Measurements from ENCODE around the gene CLTB. TPM values are rescaled to one million over a fixed set of nuclear protein-coding genes. Genes with fewer than 3 reads are reported as not detected.

Gene CLTB
- total and polyA plus RNA-seq, 3 donors from 2014 or later, result 60.8 to 107 (median 103) TPM

DNA sequence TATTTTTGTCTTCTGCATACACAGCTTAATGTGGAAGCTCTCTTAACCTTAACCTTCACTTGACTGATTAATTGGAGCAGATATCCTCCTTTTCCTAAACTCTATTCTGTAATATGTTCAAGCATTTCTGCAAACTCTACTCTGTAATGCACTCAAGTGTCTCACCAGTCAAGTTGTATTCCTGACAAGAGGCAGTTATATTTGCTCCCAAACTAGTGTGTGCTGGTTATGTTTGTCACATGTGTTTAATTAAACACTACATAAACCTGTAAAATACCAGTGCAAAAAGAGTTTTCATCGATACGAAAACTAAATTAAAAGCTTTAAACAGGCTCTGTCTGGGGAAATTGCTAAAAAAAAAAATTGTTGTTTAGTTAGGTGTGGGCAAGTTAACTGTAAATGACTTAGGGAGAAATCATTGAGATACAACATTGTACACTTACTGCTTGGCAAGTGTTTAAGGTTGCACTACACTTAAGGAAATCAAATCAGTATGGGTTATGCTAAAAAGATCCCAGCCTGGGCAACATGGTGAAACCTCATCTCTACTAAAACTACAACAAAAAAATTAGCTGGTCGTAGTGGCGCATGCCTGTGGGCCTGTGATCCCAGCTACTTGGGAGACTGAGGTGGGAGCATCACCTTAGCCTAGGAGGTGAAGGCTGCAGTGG is 38.5 kb upstream of the CLTB start:
- TF ChIP-seq, protein P1, sequence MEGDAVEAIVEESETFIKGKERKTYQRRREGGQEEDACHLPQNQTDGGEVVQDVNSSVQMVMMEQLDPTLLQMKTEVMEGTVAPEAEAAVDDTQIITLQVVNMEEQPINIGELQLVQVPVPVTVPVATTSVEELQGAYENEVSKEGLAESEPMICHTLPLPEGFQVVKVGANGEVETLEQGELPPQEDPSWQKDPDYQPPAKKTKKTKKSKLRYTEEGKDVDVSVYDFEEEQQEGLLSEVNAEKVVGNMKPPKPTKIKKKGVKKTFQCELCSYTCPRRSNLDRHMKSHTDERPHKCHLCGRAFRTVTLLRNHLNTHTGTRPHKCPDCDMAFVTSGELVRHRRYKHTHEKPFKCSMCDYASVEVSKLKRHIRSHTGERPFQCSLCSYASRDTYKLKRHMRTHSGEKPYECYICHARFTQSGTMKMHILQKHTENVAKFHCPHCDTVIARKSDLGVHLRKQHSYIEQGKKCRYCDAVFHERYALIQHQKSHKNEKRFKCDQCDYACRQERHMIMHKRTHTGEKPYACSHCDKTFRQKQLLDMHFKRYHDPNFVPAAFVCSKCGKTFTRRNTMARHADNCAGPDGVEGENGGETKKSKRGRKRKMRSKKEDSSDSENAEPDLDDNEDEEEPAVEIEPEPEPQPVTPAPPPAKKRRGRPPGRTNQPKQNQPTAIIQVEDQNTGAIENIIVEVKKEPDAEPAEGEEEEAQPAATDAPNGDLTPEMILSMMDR (IDR thresholded peaks at IDR 0.05), result no peak
- TF ChIP-seq POLR2A (IDR thresholded peaks at IDR 0.05), result no peak
- Histone ChIP-seq H3K4me3 (no peak overlapping the region), H3K27ac (no peak overlapping the region), H3K27me3 (no peaks in the 10 kb centered on the region), H3K36me3 (ENCODE audit: low read depth, missing control alignments) (no peaks in the 10 kb centered on the region), H3K4me1 (peaks cover 8% of the 10 kb centered on the region), H3K9me3 (no peaks in the 10 kb centered on the region)
- WGBS, 2 donors, result 91 to 93% methylated on average over 4 of the region's 4 CpGs
- intact Hi-C loops (cut with DNase I; ENCODE audit: low total_unique reads), result no loop called here
- DNase-seq, result no peak

DNA sequence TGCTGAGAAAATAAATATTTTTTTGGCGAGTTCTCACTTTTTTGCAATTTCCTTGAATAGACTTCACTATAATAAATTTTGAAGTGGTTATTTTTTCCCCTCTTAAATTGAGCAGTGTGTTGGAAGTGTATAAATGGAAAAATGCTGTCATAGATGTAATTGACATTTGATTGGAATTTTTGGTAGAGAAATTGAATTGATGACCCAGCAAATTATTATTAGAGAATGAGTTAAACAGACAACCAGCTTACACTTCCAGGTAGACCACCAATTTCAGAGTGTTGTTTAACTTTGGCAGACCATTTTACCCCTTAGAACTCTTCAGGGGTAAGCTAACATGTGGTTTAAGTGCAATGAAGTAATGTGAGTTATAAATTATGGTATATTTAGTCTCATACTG is 33.7 kb upstream of the CLTB start:
- no peak for TF ChIP-seq POLR2A (IDR thresholded peaks at IDR 0.05)
- Histone ChIP-seq H3K36me3 (ENCODE audit: low read depth, missing control alignments) (no peaks in the 10 kb centered on the region), H3K4me1 (peaks cover 17% of the 10 kb centered on the region), H3K4me3 (no peak overlapping the region), H3K27me3 (no peaks in the 10 kb centered on the region), H3K27ac (no peak overlapping the region), H3K9me3 (no peaks in the 10 kb centered on the region)
- no peak for DNase-seq
- 58 to 60% methylated on average over 1 of the region's 1 CpG for WGBS, 2 donors
- intact Hi-C loops (cut with DNase I; ENCODE audit: low total_unique reads), result no loop called here

DNA sequence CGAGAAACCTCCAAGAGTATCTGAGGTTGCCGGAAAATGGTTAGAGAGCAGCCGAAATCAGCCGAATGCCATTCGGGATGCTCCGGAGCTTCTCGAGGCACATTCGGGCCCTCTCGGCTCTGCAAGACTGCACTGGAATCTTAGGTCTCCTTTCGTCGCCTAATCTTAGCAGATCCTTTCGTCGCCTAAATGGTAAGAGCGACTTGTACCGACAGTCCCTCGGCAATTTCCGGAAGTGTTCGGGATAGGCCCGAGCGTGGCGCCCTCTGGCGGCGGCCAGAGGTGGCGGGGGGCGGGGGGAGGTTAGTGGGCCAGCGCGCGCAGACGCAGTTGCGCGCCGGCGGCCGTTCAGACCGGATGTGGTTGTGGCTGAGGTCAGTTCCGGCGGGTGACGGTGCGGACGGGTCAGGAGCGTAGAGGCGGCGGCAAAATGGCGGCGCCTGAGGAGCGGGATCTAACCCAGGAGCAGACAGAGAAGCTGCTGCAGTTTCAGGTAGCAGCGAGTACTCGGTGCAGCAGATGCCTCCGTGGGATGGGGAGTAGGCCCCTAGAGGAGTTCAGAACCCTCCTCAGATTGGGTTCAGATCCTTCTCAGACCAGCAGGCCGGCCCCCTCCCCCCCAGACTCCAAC is 31.8 kb upstream of the CLTB start, which contains the start of gene FAF2:
Gene FAF2 (plus strand): TSS at position 408 of the 631 bp plus-strand sequence. CDS start 23 bp downstream, at position 431.
- no peaks in the 10 kb centered on the region for H3K36me3 ChIP-seq (ENCODE audit: low read depth, missing control alignments)

GRCh38 chr5:176447591-176447977 is 31.2 kb upstream of the CLTB start:
- WGBS, 2 donors, result 0 to 1% methylated on average over 29 to 32 of the region's 34 CpGs
- H3K36me3 ChIP-seq (ENCODE audit: low read depth, missing control alignments), result no peaks in the 10 kb centered on the region
- TF ChIP-seq, protein P1 (IDR thresholded peaks at IDR 0.05), result no peak
- TF ChIP-seq POLR2A (IDR thresholded peaks at IDR 0.05), result no peak
- H3K27me3 ChIP-seq, result no peaks in the 10 kb centered on the region
- intact Hi-C loops (cut with DNase I; ENCODE audit: low total_unique reads), result no loop called here
- DNase-seq, result no peak
- peak overlapping the region; percentile 91 to 98 for H3K4me3 ChIP-seq
- no peaks in the 10 kb centered on the region for H3K9me3 ChIP-seq
- peaks cover 17% of the 10 kb centered on the region for H3K4me1 ChIP-seq
- H3K27ac ChIP-seq, result peak overlapping the region; percentile 93 to 95

More for the DNA sequence above, 31.8 kb upstream of the CLTB start, which contains the start of gene FAF2:
- Histone ChIP-seq H3K4me1 (peaks cover 17% of the 10 kb centered on the region), H3K4me3 (peak within 1 kb of the TSS; percentile 91 to 98), H3K9me3 (no peaks in the 10 kb centered on the region), H3K27ac (peak within 1 kb of the TSS; percentile 93 to 95), H3K27me3 (no peaks in the 10 kb centered on the region)
- 0% methylated on average over 3 to 39 of the region's 50 CpGs for WGBS, 2 donors
- intact Hi-C loops (cut with DNase I; ENCODE audit: low total_unique reads), result no loop called here
- DNase-seq, result peak; percentile 98
- TF ChIP-seq, protein P1 (IDR thresholded peaks at IDR 0.05), result peak; percentile 98 to 99 (median 98)
- TF ChIP-seq POLR2A (IDR thresholded peaks at IDR 0.05), result peak; percentile 59

- intact Hi-C loops (cut with DNase I; ENCODE audit: low total_unique reads), result no loop called here
- Histone ChIP-seq H3K27me3 (no peaks in the 10 kb centered on the region), H3K4me3 (peak overlapping the region; percentile 91 to 98), H3K9me3 (no peaks in the 10 kb centered on the region), H3K27ac (peak overlapping the region; percentile 93 to 95), H3K4me1 (peaks cover 17% of the 10 kb centered on the region), H3K36me3 (ENCODE audit: low read depth, missing control alignments) (no peaks in the 10 kb centered on the region)
- TF ChIP-seq, protein P1 (IDR thresholded peaks at IDR 0.05), result no peak
- TF ChIP-seq POLR2A (IDR thresholded peaks at IDR 0.05), result no peak
- WGBS, 2 donors, result 11 to 12% methylated on average over 25 to 27 of the region's 27 CpGs
- DNase-seq, result peak; percentile 32
Measured at GRCh38 chr5:176446884-176447590, 30.7 kb upstream of the CLTB start.

Data from testis (tissue), 3 donors.